ENCODE results near the gene DYNLT2B.

Gene DYNLT2B

GRCh38 chr3:196341137-196341536 is 23.1 kb upstream of the DYNLT2B start:
- H3K27ac ChIP-seq = no peak overlapping the region
- H3K27me3 ChIP-seq (ENCODE audit: insufficient read depth, low read depth, severe bottlenecking) = no peaks in the 10 kb centered on the region
- DNase-seq = no peak
- TF ChIP-seq, protein P1, sequence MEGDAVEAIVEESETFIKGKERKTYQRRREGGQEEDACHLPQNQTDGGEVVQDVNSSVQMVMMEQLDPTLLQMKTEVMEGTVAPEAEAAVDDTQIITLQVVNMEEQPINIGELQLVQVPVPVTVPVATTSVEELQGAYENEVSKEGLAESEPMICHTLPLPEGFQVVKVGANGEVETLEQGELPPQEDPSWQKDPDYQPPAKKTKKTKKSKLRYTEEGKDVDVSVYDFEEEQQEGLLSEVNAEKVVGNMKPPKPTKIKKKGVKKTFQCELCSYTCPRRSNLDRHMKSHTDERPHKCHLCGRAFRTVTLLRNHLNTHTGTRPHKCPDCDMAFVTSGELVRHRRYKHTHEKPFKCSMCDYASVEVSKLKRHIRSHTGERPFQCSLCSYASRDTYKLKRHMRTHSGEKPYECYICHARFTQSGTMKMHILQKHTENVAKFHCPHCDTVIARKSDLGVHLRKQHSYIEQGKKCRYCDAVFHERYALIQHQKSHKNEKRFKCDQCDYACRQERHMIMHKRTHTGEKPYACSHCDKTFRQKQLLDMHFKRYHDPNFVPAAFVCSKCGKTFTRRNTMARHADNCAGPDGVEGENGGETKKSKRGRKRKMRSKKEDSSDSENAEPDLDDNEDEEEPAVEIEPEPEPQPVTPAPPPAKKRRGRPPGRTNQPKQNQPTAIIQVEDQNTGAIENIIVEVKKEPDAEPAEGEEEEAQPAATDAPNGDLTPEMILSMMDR (IDR thresholded peaks at IDR 0.05; ENCODE audit: low read depth, low read length) = no peak
- no peaks in the 10 kb centered on the region for H3K9me3 ChIP-seq (ENCODE audit: severe bottlenecking)
- no peaks in the 10 kb centered on the region for H3K36me3 ChIP-seq
- H3K4me3 ChIP-seq (ENCODE audit: low read depth, low read length) = no peak overlapping the region

DNA sequence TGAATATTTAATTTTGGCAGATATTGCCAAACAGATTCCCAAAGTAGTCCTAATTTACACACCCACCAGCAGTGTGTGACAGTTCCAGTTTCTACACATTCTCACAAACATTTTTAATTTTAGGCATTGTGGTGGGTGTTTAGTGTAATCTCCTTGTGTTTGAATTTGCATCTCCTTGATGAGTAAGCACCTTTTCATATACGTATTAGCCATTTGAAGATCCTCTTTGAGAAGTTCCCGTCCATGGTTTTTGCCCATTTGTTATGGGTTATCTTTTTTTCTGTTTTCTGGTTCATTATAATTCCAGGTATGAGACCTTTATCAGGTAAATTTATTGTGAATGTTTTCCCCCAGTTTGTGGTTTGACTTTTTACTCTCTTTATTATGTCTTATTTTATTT is 22.4 kb upstream of the DYNLT2B start:
- Histone ChIP-seq H3K4me3 (ENCODE audit: low read depth, low read length) (no peak overlapping the region), H3K9me3 (ENCODE audit: severe bottlenecking) (no peaks in the 10 kb centered on the region), H3K27me3 (ENCODE audit: insufficient read depth, low read depth, severe bottlenecking) (no peaks in the 10 kb centered on the region), H3K36me3 (no peaks in the 10 kb centered on the region), H3K27ac (no peak overlapping the region)
- no peak for DNase-seq
- TF ChIP-seq, protein P1 (IDR thresholded peaks at IDR 0.05; ENCODE audit: low read depth, low read length) = no peak

DNA sequence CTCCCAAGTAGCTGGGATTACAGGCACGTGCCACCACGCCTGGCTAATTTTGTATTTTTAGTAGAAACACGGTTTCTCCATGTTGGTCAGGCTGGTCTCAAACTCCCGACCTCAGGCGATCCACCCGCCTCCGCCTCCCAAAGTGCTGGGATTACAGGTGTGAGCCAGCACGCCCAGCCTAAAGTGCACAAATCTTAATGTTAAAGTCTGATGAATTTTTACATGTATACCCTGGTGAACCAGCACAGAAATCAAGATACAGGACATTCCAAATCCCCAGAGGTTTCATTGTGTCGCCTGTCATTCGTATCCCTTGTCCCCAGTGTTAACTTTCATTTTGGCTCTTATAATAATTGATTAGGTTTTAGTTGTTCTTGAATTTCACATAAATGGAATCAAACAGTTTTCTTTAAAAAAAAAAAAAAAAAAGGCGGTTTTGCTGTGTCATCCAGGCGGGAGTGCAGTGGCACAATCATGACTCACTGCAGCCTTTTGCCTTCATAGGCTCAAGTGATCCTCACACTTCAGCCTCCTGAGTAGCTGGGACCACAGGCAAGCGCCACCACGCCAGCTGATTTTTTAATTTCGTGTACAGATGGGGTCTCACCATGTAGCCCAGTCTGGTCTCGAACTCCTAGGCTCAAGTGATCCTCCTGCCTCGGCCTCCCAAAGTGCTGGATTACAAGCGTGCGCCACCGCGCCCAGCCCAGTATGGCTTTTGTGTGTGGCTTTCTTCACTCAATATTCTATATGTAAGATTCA is 21.6 kb upstream of the DYNLT2B start:
- no peak overlapping the region for H3K4me3 ChIP-seq (ENCODE audit: low read depth, low read length)
- no peak for DNase-seq

GRCh38 chr3:196339044-196339443 is 21.0 kb upstream of the DYNLT2B start:
- DNase-seq = no peak
- no peaks in the 10 kb centered on the region for H3K9me3 ChIP-seq (ENCODE audit: severe bottlenecking)
- no peaks in the 10 kb centered on the region for H3K27me3 ChIP-seq (ENCODE audit: insufficient read depth, low read depth, severe bottlenecking)
- no peaks in the 10 kb centered on the region for H3K36me3 ChIP-seq
- H3K4me3 ChIP-seq (ENCODE audit: low read depth, low read length) = no peak overlapping the region
- TF ChIP-seq, protein P1 (IDR thresholded peaks at IDR 0.05; ENCODE audit: low read depth, low read length) = no peak
- H3K27ac ChIP-seq = no peak overlapping the region

More for the DNA sequence above, 21.6 kb upstream of the DYNLT2B start:
- TF ChIP-seq, protein P1 (IDR thresholded peaks at IDR 0.05; ENCODE audit: low read depth, low read length) = no peak
- Histone ChIP-seq H3K36me3 (no peaks in the 10 kb centered on the region), H3K27me3 (ENCODE audit: insufficient read depth, low read depth, severe bottlenecking) (no peaks in the 10 kb centered on the region), H3K27ac (no peak overlapping the region), H3K9me3 (ENCODE audit: severe bottlenecking) (no peaks in the 10 kb centered on the region)

- DNase-seq = no peak
- TF ChIP-seq, protein P1 (IDR thresholded peaks at IDR 0.05; ENCODE audit: low read depth, low read length) = no peak
- no peaks in the 10 kb centered on the region for H3K36me3 ChIP-seq
- no peaks in the 10 kb centered on the region for H3K27me3 ChIP-seq (ENCODE audit: insufficient read depth, low read depth, severe bottlenecking)
- H3K9me3 ChIP-seq (ENCODE audit: severe bottlenecking) = no peaks in the 10 kb centered on the region
- no peak overlapping the region for H3K27ac ChIP-seq
- no peak overlapping the region for H3K4me3 ChIP-seq (ENCODE audit: low read depth, low read length)
These were observed 18.5 kb upstream of the DYNLT2B start for GRCh38 chr3:196336319-196337145.

Measured in WERI-Rb-1 (cell line).